IMR-90 (cell line): Measurements from ENCODE around the gene SYNC. TPM values are rescaled to one million over a fixed set of nuclear protein-coding genes. Genes with fewer than 3 reads are reported as not detected.

Experiments used
- ATAC-seq: fragments of 200-7000 bp; cut with Tn5 transposase; 2 replicates; pipeline ENCODE4 v1.9.1; 2020; ENCODE audit warnings: low read depth, mild to moderate bottlenecking, moderate library complexity
- BruUV-seq: library from RNA; stranded (reverse); fragments of 400-500 nt; replicated peaks from 2 replicates; lab custom pipeline; 2021; lab: Mats Ljungman, UMichigan
- CTCF ChIA-PET: fragments of 300-600 bp; formaldehyde crosslinking; extraction: SDS; loops from one replicate; lab custom pipeline; 2021; ENCODE audit warnings: antibody characterized with exemption; lab: Yijun Ruan, JAX
- POLR2A ChIA-PET: fragments of 300-600 bp; sonication (Branson Sonifier 250); formaldehyde crosslinking; loops from one replicate; lab custom pipeline; 2022; ENCODE audit warnings: antibody characterized with exemption; ENCODE audit not compliant: unreplicated experiment; lab: Charles Lee
- DNase-seq: peaks from one replicate; pipeline ENCODE4 v3.0.0; 2013
- H2AFZ ChIP-seq: replicated peaks from 2 replicates; pipeline ENCODE3; 2013; ENCODE audit warnings: low read length, mild to moderate bottlenecking; ENCODE audit not compliant: poor library complexity
- H2AK5ac ChIP-seq: 2 replicates; pipeline ENCODE4 v1.6.1; 2013; ENCODE audit warnings: low read depth, low read length, inconsistent platforms
- H2AK9ac ChIP-seq: replicated peaks from 2 replicates; pipeline ENCODE3; 2013; ENCODE audit warnings: mild to moderate bottlenecking, low read depth, low read length, moderate library complexity; ENCODE audit not compliant: poor library complexity
- H2BK120ac ChIP-seq: 2 replicates; pipeline ENCODE4 v1.6.1; 2013; ENCODE audit warnings: low read depth, low read length, inconsistent platforms
- H2BK15ac ChIP-seq: 3 replicates; pipeline ENCODE4 v1.6.1; 2013; ENCODE audit warnings: low read depth, low read length, inconsistent platforms
- H2BK20ac ChIP-seq: 2 replicates; pipeline ENCODE4 v1.6.1; 2013; ENCODE audit warnings: low read depth, mild to moderate bottlenecking, inconsistent platforms, low read length, moderate library complexity
- H2BK5ac ChIP-seq: 2 replicates; pipeline ENCODE4 v1.6.1; 2013; ENCODE audit warnings: mild to moderate bottlenecking, low read depth, low read length, inconsistent platforms; ENCODE audit not compliant: poor library complexity, severe bottlenecking
- H3K14ac ChIP-seq: replicated peaks from 2 replicates; pipeline ENCODE4 v1.6.1; 2013; ENCODE audit warnings: low read depth, low read length, inconsistent platforms
- H3K18ac ChIP-seq: 2 replicates; pipeline ENCODE4 v1.6.1; 2013; ENCODE audit warnings: low read depth, low read length, control low read depth
- H3K23ac ChIP-seq: 2 replicates; pipeline ENCODE4 v1.6.1; 2013; ENCODE audit warnings: low read depth, low read length, inconsistent platforms
- H3K27ac ChIP-seq: 2 replicates; pipeline ENCODE4 v1.5.1; 2013; ENCODE audit warnings: mild to moderate bottlenecking, control low read depth, low read length; ENCODE audit not compliant: insufficient read depth
- H3K27me3 ChIP-seq: 2 replicates; pipeline ENCODE4 v1.6.1; 2013; ENCODE audit warnings: low read length; ENCODE audit not compliant: control insufficient read depth, insufficient read depth
- H3K36me3 ChIP-seq: 2 replicates; pipeline ENCODE4 v1.6.1; 2013; ENCODE audit warnings: low read length, mixed read lengths; ENCODE audit not compliant: control insufficient read depth, insufficient read depth
- H3K4ac ChIP-seq: 2 replicates; pipeline ENCODE4 v1.6.1; 2013; ENCODE audit warnings: low read depth, low read length, inconsistent platforms
- H3K4me1 ChIP-seq: 2 replicates; pipeline ENCODE4 v1.6.1; 2013; ENCODE audit warnings: low read length, mixed read lengths; ENCODE audit not compliant: control insufficient read depth, insufficient read depth
- H3K4me2 ChIP-seq: 2 replicates; pipeline ENCODE4 v1.6.1; 2013; ENCODE audit warnings: low read depth, mild to moderate bottlenecking, control low read depth, low read length, moderate library complexity
- H3K4me3 ChIP-seq: 2 replicates; pipeline ENCODE4 v1.5.1; 2013; ENCODE audit warnings: low read depth, mild to moderate bottlenecking, control low read depth, low read length, moderate library complexity; ENCODE audit not compliant: insufficient read depth
- H3K56ac ChIP-seq: 2 replicates; pipeline ENCODE4 v1.6.1; 2013; ENCODE audit warnings: low read length, inconsistent platforms; ENCODE audit not compliant: insufficient read depth; ENCODE audit errors: extremely low read depth
- H3K79me1 ChIP-seq, 2 experiments: 2 replicates each; pipeline ENCODE4 v1.6.1; 2013; ENCODE audit warnings: low read length in 2 of 2, inconsistent platforms in 1 of 2, low read depth in 1 of 2
- H3K9ac ChIP-seq: 2 replicates; pipeline ENCODE4 v1.6.1; 2013; ENCODE audit warnings: low read depth, low read length, control low read depth
- H3K9me1 ChIP-seq: 2 replicates; pipeline ENCODE4 v1.6.1; 2013; ENCODE audit warnings: low read length, inconsistent platforms; ENCODE audit not compliant: insufficient read depth
- H3K9me3 ChIP-seq: 2 replicates; pipeline ENCODE4 v1.6.1; 2013; ENCODE audit warnings: low read length; ENCODE audit not compliant: control insufficient read depth, insufficient read depth
- H4K20me1 ChIP-seq: 2 replicates; pipeline ENCODE4 v1.6.1; 2013; ENCODE audit warnings: low read length, inconsistent platforms; ENCODE audit not compliant: insufficient read depth
- H4K5ac ChIP-seq: 2 replicates; pipeline ENCODE4 v1.6.1; 2013; ENCODE audit warnings: mild to moderate bottlenecking, low read depth, low read length, control low read depth
- H4K8ac ChIP-seq, 2 experiments: 2 replicates each; pipeline ENCODE4 v1.6.1; 2013; ENCODE audit warnings: low read depth in 2 of 2, low read length in 2 of 2, control low read depth in 1 of 2, inconsistent platforms in 1 of 2
- H4K91ac ChIP-seq: 2 replicates; pipeline ENCODE4 v1.6.1; 2013; ENCODE audit warnings: low read depth, low read length, inconsistent platforms; ENCODE audit not compliant: insufficient read depth
- BHLHE40 ChIP-seq: fragments of 150-350 bp; IDR thresholded peaks from 2 replicates; pipeline ENCODE4 v1.6.1; 2016; ENCODE audit warnings: mild to moderate bottlenecking, low read depth, low read length
- RAD21 ChIP-seq: IDR thresholded peaks from 2 replicates; pipeline ENCODE4 v1.6.1; 2012; ENCODE audit warnings: low read length, improper control_type of control experiment
- RFX5 ChIP-seq: IDR thresholded peaks from 2 replicates; pipeline ENCODE4 v1.8.0; 2012; ENCODE audit warnings: low read depth, mild to moderate bottlenecking, low read length, moderate library complexity
- SMC3 ChIP-seq: fragments of 150-350 bp; IDR thresholded peaks from 2 replicates; pipeline ENCODE4 v1.6.1; 2016; ENCODE audit warnings: low read depth, mild to moderate bottlenecking, antibody characterized with exemption, low read length, moderate library complexity
- WGBS, 2 experiments: methylation state at CpG; one replicate each; pipeline versions ENCODE4 v1.1.5 to v1.1.7; 2013; ENCODE audit warnings: missing lambda C conversion rate in 2 of 2; ENCODE audit not compliant: insufficient read length in 1 of 2; ENCODE audit errors: extremely low coverage in 2 of 2; 5-methylcytosine and 5-hydroxymethylcytosine counted together
- dilution Hi-C: fragments of 300-500 bp; cut with HindIII; formaldehyde crosslinking; loops from one replicate; pipeline ENCODE4 v1.14.3; 2018; ENCODE audit warnings: low sequenced_read_pairs; ENCODE audit not compliant: unreplicated experiment
- in situ Hi-C: fragments of 300-500 bp; cut with MboI; formaldehyde crosslinking; loops from 3 replicates; pipeline ENCODE4 v1.14.3; 2019; ENCODE audit warnings: low sequenced_read_pairs, inconsistent platforms, mixed read lengths
- intact Hi-C: fragments of 100-400 bp; cut with micrococcal nuclease; formaldehyde crosslinking; loops from 2 replicates; pipeline ENCODE4 v1.10.0; 2022
- polyA plus RNA-seq, 3 experiments: library from polyadenylated mRNA; depleted of rRNA; stranded (reverse); fragments of >200 nt; gene quantifications; 2 replicates each; pipeline ENCODE4 v1.2.3, GENCODE V29; 2012; ENCODE audit warnings: low replicate concordance in 1 of 3
- total RNA-seq: library from RNA; depleted of rRNA; stranded (reverse); fragments of >200 nt; gene quantifications from 2 replicates; pipeline ENCODE4 v1.2.3, GENCODE V29; 2012

The SYNC gene
- total and polyA plus RNA-seq, 2 of the 4 experiments (the other 2 are of a cell fraction) = 48.9 to 103 TPM

- intact Hi-C loops = no loop called here
- Histone ChIP-seq H3K36me3 (no peaks in the 10 kb centered on the region), H2AK5ac (no peak overlapping the region)
These were observed 34.5 kb upstream of the SYNC start for GRCh38 chr1:32736812-32737791.

More at GRCh38 chr1:32736812-32737791, 34.5 kb upstream of the SYNC start:
- Histone ChIP-seq H3K9me3 (no peaks in the 10 kb centered on the region), H4K5ac (no peak overlapping the region), H2BK5ac (no peak overlapping the region), H4K91ac (no peak overlapping the region), H3K79me1 (peaks cover 0 to 6% of the 10 kb centered on the region in 2 experiments; a peak in 1 of 4 replicates), H4K20me1 (no peaks in the 10 kb centered on the region), H2BK20ac (no peak overlapping the region), H2AFZ (no peak overlapping the region), H3K4me3 (no peak overlapping the region), H3K18ac (no peak overlapping the region), H3K23ac (no peak overlapping the region), H3K56ac (no peak overlapping the region), H2BK120ac (no peak overlapping the region), H2BK15ac (no peak overlapping the region), H3K27ac (no peak overlapping the region), H3K9ac (no peak overlapping the region), H3K4ac (no peak overlapping the region), H3K4me2 (no peak overlapping the region), H4K8ac (no peak overlapping the region), H3K14ac (no peak overlapping the region), H3K27me3 (no peaks in the 10 kb centered on the region), H3K9me1 (peaks cover 5% of the 10 kb centered on the region; the same call in 1 of the 2 replicates), H2AK9ac (no peak overlapping the region), H3K4me1 (peaks cover 5% of the 10 kb centered on the region)
- 94% methylated on average over 3 of the region's 7 CpGs; no CpG with 5 or more reads in 1 of the 2 experiments for WGBS, 2 experiments
- in situ Hi-C loops (no loop called here), dilution Hi-C loops (no loop called here)
- DNase-seq (no peak), ATAC-seq (no peak)
- TF ChIP-seq BHLHE40 (no peak), RFX5 (no peak), SMC3 (no peak), RAD21 (no peak)
- ChIA-PET POLR2A (no interaction called here), CTCF (interaction anchor here (0.6 kb wide), 1 partner anchor 25 kb away, joined by 4 read pairs; no protein-coding TSS in a partner anchor)
- no TSS peak for BruUV-seq
